H9 (cell line): ENCODE results near the gene PHLDA1. TPM values are rescaled to one million over a fixed set of nuclear protein-coding genes. Genes with fewer than 3 reads are reported as not detected.
A peak's percentile ranks its signal among the peaks of the same experiment; 100 is the strongest.

ENCODE experiments used
- DNase-seq: peaks from one replicate; pipeline ENCODE4 v3.0.0-alpha.2; 2017
- H2AFZ ChIP-seq: one replicate; pipeline ENCODE4 v1.6.1; 2013; ENCODE audit warnings: mild to moderate bottlenecking, low read length, control low read depth, moderate library complexity
- H2AK5ac ChIP-seq: 2 replicates; pipeline ENCODE4 v1.6.1; 2013; ENCODE audit warnings: low read length, control low read depth, mixed read lengths; ENCODE audit not compliant: insufficient read length
- H2BK120ac ChIP-seq: one replicate; pipeline ENCODE4 v1.6.1; 2013; ENCODE audit warnings: low read depth, mild to moderate bottlenecking, low read length, control low read depth, inconsistent platforms; ENCODE audit not compliant: poor library complexity, severe bottlenecking
- H2BK12ac ChIP-seq: 2 replicates; pipeline ENCODE4 v1.6.1; 2013; ENCODE audit warnings: low read length, control low read depth, mixed read lengths, low read depth; ENCODE audit not compliant: insufficient read length
- H2BK15ac ChIP-seq: 2 replicates; pipeline ENCODE4 v1.6.1; 2013; ENCODE audit warnings: low read depth, low read length, control low read depth
- H2BK20ac ChIP-seq: one replicate; pipeline ENCODE4 v1.6.1; 2013; ENCODE audit warnings: low read depth, mild to moderate bottlenecking, low read length, control low read depth, inconsistent platforms; ENCODE audit not compliant: poor library complexity, severe bottlenecking
- H2BK5ac ChIP-seq: 2 replicates; pipeline ENCODE4 v1.6.1; 2013; ENCODE audit warnings: low read length, control low read depth, mixed read lengths; ENCODE audit not compliant: insufficient read length
- H3K14ac ChIP-seq: 2 replicates; pipeline ENCODE4 v1.6.1; 2013; ENCODE audit warnings: low read length, control low read depth; ENCODE audit not compliant: insufficient read depth
- H3K18ac ChIP-seq: 2 replicates; pipeline ENCODE4 v1.6.1; 2013; ENCODE audit warnings: low read depth, mild to moderate bottlenecking, mixed read lengths, low read length, control low read depth; ENCODE audit not compliant: insufficient read length
- H3K23ac ChIP-seq: 2 replicates; pipeline ENCODE4 v1.6.1; 2013; ENCODE audit warnings: low read length, control low read depth, mixed read lengths, low read depth; ENCODE audit not compliant: insufficient read length
- H3K23me2 ChIP-seq: 2 replicates; pipeline ENCODE4 v1.6.1; 2013; ENCODE audit warnings: low read depth, mild to moderate bottlenecking, mixed read lengths, low read length, control low read depth; ENCODE audit not compliant: insufficient read length, poor library complexity, severe bottlenecking
- H3K27ac ChIP-seq: 2 replicates; pipeline ENCODE4 v1.5.1; 2013; ENCODE audit warnings: low read length, control low read depth, mixed read lengths, low read depth; ENCODE audit not compliant: insufficient read length
- H3K27me3 ChIP-seq: 2 replicates; pipeline ENCODE4 v1.6.1; 2013; ENCODE audit warnings: low read length, control low read depth, inconsistent platforms; ENCODE audit not compliant: insufficient read depth
- H3K4ac ChIP-seq: 2 replicates; pipeline ENCODE4 v1.6.1; 2013; ENCODE audit warnings: low read depth, mild to moderate bottlenecking, control low read depth, inconsistent platforms, low read length, moderate library complexity
- H3K4me1 ChIP-seq: 2 replicates; pipeline ENCODE4 v1.6.1; 2013; ENCODE audit warnings: low read length, control low read depth, inconsistent platforms; ENCODE audit not compliant: insufficient read depth
- H3K4me2 ChIP-seq: 2 replicates; pipeline ENCODE4 v1.6.1; 2013; ENCODE audit warnings: low read length, control low read depth, mixed read lengths; ENCODE audit not compliant: insufficient read length, insufficient read depth
- H3K56ac ChIP-seq: 2 replicates; pipeline ENCODE4 v1.6.1; 2013; ENCODE audit warnings: low read depth, mild to moderate bottlenecking, mixed read lengths, low read length, control low read depth; ENCODE audit not compliant: insufficient read length
- H3K79me1 ChIP-seq: 2 replicates; pipeline ENCODE4 v1.6.1; 2013; ENCODE audit warnings: low read depth, mild to moderate bottlenecking, moderate library complexity, low read length, control low read depth, inconsistent platforms; ENCODE audit not compliant: insufficient read depth, poor library complexity, severe bottlenecking
- H3K79me2 ChIP-seq: 2 replicates; pipeline ENCODE4 v1.6.1; 2013; ENCODE audit warnings: low read length, control low read depth, inconsistent platforms; ENCODE audit not compliant: insufficient read depth
- H3K9ac ChIP-seq: 2 replicates; pipeline ENCODE4 v1.6.1; 2013; ENCODE audit warnings: low read length, control low read depth, mixed read lengths; ENCODE audit not compliant: insufficient read length; ENCODE audit errors: extremely low read depth
- H3K9me3 ChIP-seq: one replicate; pipeline ENCODE4 v1.6.1; 2013; ENCODE audit warnings: low read depth, low read length, inconsistent platforms; ENCODE audit not compliant: control insufficient read depth
- H3T11ph ChIP-seq: one replicate; pipeline ENCODE4 v1.6.1; 2013; ENCODE audit warnings: mild to moderate bottlenecking, low read length, control low read depth, inconsistent platforms
- H4K20me1 ChIP-seq: one replicate; pipeline ENCODE4 v1.6.1; 2013; ENCODE audit not compliant: control insufficient read depth, insufficient read length, insufficient read depth
- H4K5ac ChIP-seq: 2 replicates; pipeline ENCODE4 v1.6.1; 2013; ENCODE audit warnings: low read depth, mild to moderate bottlenecking, mixed read lengths, low read length, control low read depth; ENCODE audit not compliant: insufficient read length
- H4K8ac ChIP-seq: replicated peaks from 2 replicates; pipeline ENCODE4 v1.6.1; 2013; ENCODE audit warnings: low read length, control low read depth, mixed read lengths, low read depth; ENCODE audit not compliant: insufficient read length
- H4K91ac ChIP-seq: 2 replicates; pipeline ENCODE4 v1.6.1; 2013; ENCODE audit warnings: low read depth, mild to moderate bottlenecking, moderate library complexity, mixed read lengths, low read length, control low read depth; ENCODE audit not compliant: insufficient read length
- H3K27ac Mint-ChIP-seq, 3 experiments: 2 replicates in 2 of 3; 3 replicates in 1 of 3; pipeline ENCODE4 v1.8.0; 2020 to 2021; ENCODE audit warnings: mixed read lengths in 3 of 3, mild to moderate bottlenecking in 1 of 3, moderate library complexity in 1 of 3
- H3K27me3 Mint-ChIP-seq: 2 replicates; pipeline ENCODE4 v1.8.0; 2021; ENCODE audit warnings: low read depth, mild to moderate bottlenecking, moderate library complexity, mixed read lengths
- H3K36me3 Mint-ChIP-seq, 3 experiments: 2 replicates in 2 of 3; 3 replicates in 1 of 3; pipeline ENCODE4 v1.8.0; 2020 to 2021; ENCODE audit warnings: low read depth in 3 of 3, mixed read lengths in 3 of 3; ENCODE audit not compliant: insufficient read depth in 1 of 3
- H3K4me1 Mint-ChIP-seq, 2 experiments: 2 replicates each; pipeline ENCODE4 v1.8.0; 2020; ENCODE audit warnings: mixed read lengths in 2 of 2
- H3K4me3 Mint-ChIP-seq, 2 experiments: 2 replicates in 1 of 2; 3 replicates in 1 of 2; pipeline ENCODE4 v1.8.0; 2020 to 2021; ENCODE audit warnings: mild to moderate bottlenecking in 2 of 2, mixed read lengths in 2 of 2, moderate library complexity in 1 of 2
- H3K9me3 Mint-ChIP-seq, 2 experiments: 2 replicates in 1 of 2; 3 replicates in 1 of 2; pipeline ENCODE4 v1.8.0; 2020; ENCODE audit warnings: mild to moderate bottlenecking in 2 of 2, mixed read lengths in 2 of 2, moderate library complexity in 1 of 2
- CTCF ChIP-seq: fragments of 200-600 bp; sonication (generic); conservative IDR thresholded peaks from 3 replicates; pipeline ENCODE4 v1.8.0; 2021; ENCODE audit warnings: antibody characterized with exemption, mild to moderate bottlenecking
- WGBS: extraction: QIAGEN DNeasy Blood & Tissue Kit; methylation state at CpG from one replicate; pipeline ENCODE4 v1.1.7; 2013; ENCODE audit warnings: missing lambda C conversion rate, low lambda C conversion rate, mixed read lengths; ENCODE audit not compliant: insufficient read length; ENCODE audit errors: extremely low coverage; 5-methylcytosine and 5-hydroxymethylcytosine counted together
- total RNA-seq: library from RNA; stranded (reverse); gene quantifications from 2 replicates; pipeline ENCODE4 v1.2.1, GENCODE V29; 2021

The PHLDA1 gene
- total RNA-seq, 1 experiment from 2014 or later = 106 TPM

- Histone ChIP-seq H4K91ac (no peak overlapping the region), H4K20me1 (no peaks in the 10 kb centered on the region), H4K8ac (no peak overlapping the region), H2BK5ac (no peak overlapping the region), H2AFZ (no peak overlapping the region), H3K56ac (no peak overlapping the region), H3T11ph (no peak overlapping the region), H3K23me2 (peaks cover 9% of the 10 kb centered on the region), H3K14ac (peak overlapping the region; percentile 51; the same call in 1 of the 2 replicates), H3K27me3 (no peaks in the 10 kb centered on the region), H3K4ac (no peak overlapping the region), H3K18ac (no peak overlapping the region), H2AK5ac (no peak overlapping the region), H2BK15ac (no peak overlapping the region), H2BK12ac (no peak overlapping the region), H2BK120ac (no peak overlapping the region), H3K4me1 (peaks cover 3% of the 10 kb centered on the region; the same call in 1 of the 2 replicates), H3K9ac (peak overlapping the region; percentile 73), H3K79me2 (peaks cover 11% of the 10 kb centered on the region; the same call in 1 of the 2 replicates), H3K79me1 (no peaks in the 10 kb centered on the region), H3K27ac (no peak overlapping the region), H2BK20ac (no peak overlapping the region), H3K4me2 (peak overlapping the region; percentile 54), H3K9me3 (no peaks in the 10 kb centered on the region), H4K5ac (no peak overlapping the region), H3K23ac (no peak overlapping the region)
- peak overlapping the region; percentile 98 to 99 for H3K4me3 Mint-ChIP-seq
- no CpG with 5 or more reads among the region's 22 CpGs for WGBS
- peaks cover 40 to 43% of the 10 kb centered on the region in 2 experiments for H3K4me1 Mint-ChIP-seq
- H3K27ac Mint-ChIP-seq = peak overlapping the region in 2 of 3 experiments; percentile 10 to 91; a peak in 4 of 7 replicates
- DNase-seq = no peak
- H3K36me3 Mint-ChIP-seq = peaks cover 5 to 47% (median 32%) of the 10 kb centered on the region in 3 experiments; a peak in 4 of 7 replicates
- H3K27me3 Mint-ChIP-seq = peaks cover 3% of the 10 kb centered on the region
- TF ChIP-seq CTCF = no peak
- no peaks in the 10 kb centered on the region; a peak in 1 of 5 replicates for H3K9me3 Mint-ChIP-seq
Observed at GRCh38 chr12:76029982-76030340, 1.6 kb downstream of the PHLDA1 start.
